ENCODE data around the gene ABHD8. TPM values are rescaled to one million over a fixed set of nuclear protein-coding genes. Genes with fewer than 3 reads are reported as not detected.

The ABHD8 gene
- total and polyA plus RNA-seq, 2 of the 13 experiments (the other 11 are each of a cell fraction or from before 2014, with no cell fraction given) = 6.3 to 7.2 TPM

- TF ChIP-seq KDM5B (CRISPR knock-in tag; IDR thresholded peaks at IDR 0.05; ENCODE audit: borderline replicate concordance) (peak; percentile 81), ZNF441 (CRISPR knock-in tag; IDR thresholded peaks at IDR 0.05; ENCODE audit: borderline replicate concordance) (no peak), ZNF292 (CRISPR knock-in tag; IDR thresholded peaks at IDR 0.05; ENCODE audit: borderline replicate concordance, low read depth) (no peak), ZNF496 (CRISPR knock-in tag; IDR thresholded peaks at IDR 0.05; ENCODE audit: insufficient replicate concordance) (no peak), ZNF776 (CRISPR knock-in tag; IDR thresholded peaks at IDR 0.05) (peak; percentile 66; the same call in 1 of the 2 replicates), DR1 (CRISPR knock-in tag; IDR thresholded peaks at IDR 0.05) (peak; percentile 63), ELF1 (CRISPR knock-in tag; IDR thresholded peaks at IDR 0.05) (peak; percentile 71; the same call in 1 of the 2 replicates), ZNF709 (CRISPR knock-in tag; IDR thresholded peaks at IDR 0.05) (no peak), HNF4G (IDR thresholded peaks at IDR 0.05; ENCODE audit: borderline replicate concordance, low read depth, low read length) (no peak), HNF4G (CRISPR knock-in tag; IDR thresholded peaks at IDR 0.05; ENCODE audit: borderline replicate concordance, low read depth) (no peak), BRCA1 (CRISPR knock-in tag; IDR thresholded peaks at IDR 0.05) (no peak; the same call in 1 of the 2 replicates), USF2 (IDR thresholded peaks at IDR 0.05; ENCODE audit: low read depth, low read length) (0 out of 2 replicates have a peak, but pooled peaks have one; percentile 15), USF2 (CRISPR knock-in tag; IDR thresholded peaks at IDR 0.05; ENCODE audit: borderline replicate concordance) (no peak; the same call in 1 of the 2 replicates), SAFB2 (CRISPR knock-in tag; IDR thresholded peaks at IDR 0.05; ENCODE audit: borderline replicate concordance, low read depth) (no peak; the same call in 1 of the 2 replicates), ZSCAN25 (CRISPR knock-in tag; IDR thresholded peaks at IDR 0.05) (no peak), ZNF546 (CRISPR knock-in tag; conservative IDR thresholded peaks at IDR 0.05) (peak; percentile 11; the same call in 1 of the 2 replicates), GABPA (IDR thresholded peaks at IDR 0.05; ENCODE audit: low read depth, low read length) (no peak), GABPA (CRISPR knock-in tag; IDR thresholded peaks at IDR 0.05; ENCODE audit: low read depth) (peak; percentile 70), ZNF790 (CRISPR knock-in tag; IDR thresholded peaks at IDR 0.05; ENCODE audit: borderline replicate concordance) (no peak), ZZZ3 (CRISPR knock-in tag; IDR thresholded peaks at IDR 0.05; ENCODE audit: borderline replicate concordance) (no peak), ZBTB38 (CRISPR knock-in tag; IDR thresholded peaks at IDR 0.05) (peak; percentile 61; the same call in 1 of the 2 replicates), SAP130 (CRISPR knock-in tag; IDR thresholded peaks at IDR 0.05; ENCODE audit: low read depth) (peak; percentile 87), ZNF580 (CRISPR knock-in tag; IDR thresholded peaks at IDR 0.05; ENCODE audit: borderline replicate concordance, low read depth) (0 out of 2 replicates have a peak, but pooled peaks have one; percentile 67)
- TF ChIP-seq, protein P1, sequence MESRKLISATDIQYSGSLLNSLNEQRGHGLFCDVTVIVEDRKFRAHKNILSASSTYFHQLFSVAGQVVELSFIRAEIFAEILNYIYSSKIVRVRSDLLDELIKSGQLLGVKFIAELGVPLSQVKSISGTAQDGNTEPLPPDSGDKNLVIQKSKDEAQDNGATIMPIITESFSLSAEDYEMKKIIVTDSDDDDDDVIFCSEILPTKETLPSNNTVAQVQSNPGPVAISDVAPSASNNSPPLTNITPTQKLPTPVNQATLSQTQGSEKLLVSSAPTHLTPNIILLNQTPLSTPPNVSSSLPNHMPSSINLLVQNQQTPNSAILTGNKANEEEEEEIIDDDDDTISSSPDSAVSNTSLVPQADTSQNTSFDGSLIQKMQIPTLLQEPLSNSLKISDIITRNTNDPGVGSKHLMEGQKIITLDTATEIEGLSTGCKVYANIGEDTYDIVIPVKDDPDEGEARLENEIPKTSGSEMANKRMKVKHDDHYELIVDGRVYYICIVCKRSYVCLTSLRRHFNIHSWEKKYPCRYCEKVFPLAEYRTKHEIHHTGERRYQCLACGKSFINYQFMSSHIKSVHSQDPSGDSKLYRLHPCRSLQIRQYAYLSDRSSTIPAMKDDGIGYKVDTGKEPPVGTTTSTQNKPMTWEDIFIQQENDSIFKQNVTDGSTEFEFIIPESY (CRISPR knock-in tag; IDR thresholded peaks at IDR 0.05) = peak; percentile 55
- TF ChIP-seq, protein P2, sequence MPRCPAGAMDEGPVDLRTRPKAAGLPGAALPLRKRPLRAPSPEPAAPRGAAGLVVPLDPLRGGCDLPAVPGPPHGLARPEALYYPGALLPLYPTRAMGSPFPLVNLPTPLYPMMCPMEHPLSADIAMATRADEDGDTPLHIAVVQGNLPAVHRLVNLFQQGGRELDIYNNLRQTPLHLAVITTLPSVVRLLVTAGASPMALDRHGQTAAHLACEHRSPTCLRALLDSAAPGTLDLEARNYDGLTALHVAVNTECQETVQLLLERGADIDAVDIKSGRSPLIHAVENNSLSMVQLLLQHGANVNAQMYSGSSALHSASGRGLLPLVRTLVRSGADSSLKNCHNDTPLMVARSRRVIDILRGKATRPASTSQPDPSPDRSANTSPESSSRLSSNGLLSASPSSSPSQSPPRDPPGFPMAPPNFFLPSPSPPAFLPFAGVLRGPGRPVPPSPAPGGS (CRISPR knock-in tag; IDR thresholded peaks at IDR 0.05) = peak; percentile 56; the same call in 1 of the 2 replicates
Measured at GRCh38 chr19:17305517-17306284, 2.5 kb upstream of the ABHD8 start, which contains the start of gene MRPL34 (continued).
